GM12892 (cell line): ENCODE data around the gene SERPINI1.

Experiments
- POLR2A ChIP-seq: IDR thresholded peaks from 2 replicates; pipeline ENCODE4 v1.6.1; 2011; ENCODE audit warnings: low read depth, low read length, control low read depth
- POLR2AphosphoS5 ChIP-seq: IDR thresholded peaks from 2 replicates; pipeline ENCODE4 v1.6.1; 2011; ENCODE audit warnings: low read depth, low read length, control low read depth
- TAF1 ChIP-seq: IDR thresholded peaks from 2 replicates; pipeline ENCODE4 v1.6.1; 2011; ENCODE audit warnings: low read depth, mild to moderate bottlenecking, control low read depth, low read length, borderline replicate concordance

GRCh38 chr3:167851749-167852148, 116.2 kb downstream of the SERPINI1 start:
- TF ChIP-seq POLR2A = no peak
- no peak for TF ChIP-seq POLR2AphosphoS5
- no peak for TF ChIP-seq TAF1
